Aorta (tissue), 5 donors: ENCODE results near the gene ARMC8. TPM values are rescaled to one million over a fixed set of nuclear protein-coding genes. Genes with fewer than 3 reads are reported as not detected.

Experiments used
- ATAC-seq: fragments of 200-7000 bp; cut with Tn5 transposase; one replicate; pipeline ENCODE4 v1.9.1; 2022; ENCODE audit warnings: moderate library complexity; ENCODE audit not compliant: low FRiP score
- DNase-seq, 2 donors: peaks; one replicate each; pipeline ENCODE4 v3.0.0-alpha.2; 2020
- H3K27ac ChIP-seq, 2 donors: one replicate each; pipeline ENCODE4 v1.5.1; 2013; ENCODE audit warnings: low read length in 2 of 2, mild to moderate bottlenecking in 2 of 2, moderate library complexity in 2 of 2, control low read depth in 1 of 2, inconsistent platforms in 1 of 2, low read depth in 1 of 2
- H3K27me3 ChIP-seq, 2 donors: one replicate each; pipeline ENCODE4 v1.6.1; 2013; ENCODE audit warnings: control low read depth in 1 of 2, low read length in 1 of 2, mild to moderate bottlenecking in 1 of 2, moderate library complexity in 1 of 2; ENCODE audit not compliant: insufficient read depth in 2 of 2, control insufficient read depth in 1 of 2
- H3K36me3 ChIP-seq, 2 donors: one replicate each; pipeline ENCODE4 v1.6.1; 2013; ENCODE audit warnings: control low read depth in 1 of 2, low read length in 1 of 2, mild to moderate bottlenecking in 1 of 2; ENCODE audit not compliant: insufficient read depth in 2 of 2, control insufficient read depth in 1 of 2
- H3K4me1 ChIP-seq, 2 donors: one replicate each; pipeline ENCODE4 v1.6.1; 2013; ENCODE audit warnings: low read length in 2 of 2, control low read depth in 1 of 2, mild to moderate bottlenecking in 1 of 2, moderate library complexity in 1 of 2; ENCODE audit not compliant: insufficient read depth in 2 of 2, control insufficient read depth in 1 of 2
- H3K4me3 ChIP-seq, 2 donors: one replicate each; pipeline ENCODE4 v1.5.1; 2013; ENCODE audit warnings: low read length in 2 of 2, control low read depth in 1 of 2, mild to moderate bottlenecking in 1 of 2
- H3K9me3 ChIP-seq: one replicate; pipeline ENCODE4 v1.6.1; 2013; ENCODE audit warnings: mild to moderate bottlenecking, low read length; ENCODE audit not compliant: control insufficient read depth
- WGBS, 2 donors: extraction: QIAGEN DNeasy Blood & Tissue Kit; methylation state at CpG; one replicate each; pipeline ENCODE4 v1.1.7; 2013; 5-methylcytosine and 5-hydroxymethylcytosine counted together
- intact Hi-C, 2 donors: fragments of 100-400 bp; cut with DNase I; formaldehyde crosslinking; loops; one replicate each; pipeline versions ENCODE4 v1.14.2 to v1.15.0; 2022
- polyA plus RNA-seq, 2 donors: library from polyadenylated mRNA; stranded (reverse); fragments of 200-250 nt; gene quantifications; one replicate each; pipeline ENCODE4 v1.2.3, GENCODE V29; 2013
- total RNA-seq, 2 donors: library from RNA; stranded (reverse); fragmentation: NEBNext Ultra II Directional; extraction: Animal tissue kit (Norgen Biotek cat#: 25700); gene quantifications; one replicate each; pipeline ENCODE4 v1.2.1, GENCODE V29; 2021
- donor health status: healthy with polysubstance abuse.
- donor health status: Bipolar disorder and iron deficiency.
- donor health status: DM: no; HTN: no; CAD: no.
- donor health status: DM: no; HTN: no; CAD: no.
- donor health status: DM: yes; HTN: yes; CAD: no.

Gene ARMC8
- total and polyA plus RNA-seq, 4 donors: 18.2 to 59.7 (median 41.5) TPM

DNA sequence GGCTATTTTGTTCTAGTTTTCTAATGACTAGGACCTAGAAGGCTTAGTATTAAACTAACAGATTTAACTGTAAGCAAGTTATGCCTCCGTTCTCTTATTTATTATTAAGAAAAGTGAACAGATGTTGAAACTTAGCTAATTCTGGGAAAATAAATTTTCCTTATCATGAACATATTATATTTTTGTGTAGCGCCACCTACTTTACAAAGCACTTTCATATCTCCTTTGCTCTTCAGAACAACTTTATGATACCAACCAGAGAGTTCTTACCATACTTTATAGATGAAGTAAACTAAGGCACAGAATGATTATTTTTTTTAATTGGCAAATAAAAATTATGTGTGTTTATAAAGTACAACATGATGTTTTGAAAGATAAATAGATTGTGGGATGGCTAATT is 83.1 kb downstream of the ARMC8 start:
- no peaks in the 10 kb centered on the region for H3K27me3 ChIP-seq
- no peak overlapping the region for H3K4me3 ChIP-seq
- DNase-seq (no peak), ATAC-seq (no peak)
- WGBS, 2 donors: 84 to 91% methylated on average over 2 of the region's 2 CpGs
- H3K9me3 ChIP-seq: no peaks in the 10 kb centered on the region
- no peaks in the 10 kb centered on the region for H3K4me1 ChIP-seq
- H3K27ac ChIP-seq: no peak overlapping the region
- H3K36me3 ChIP-seq: peaks cover 5 to 12% of the 10 kb centered on the region in 2 donors
- intact Hi-C loops: no loop called here

DNA sequence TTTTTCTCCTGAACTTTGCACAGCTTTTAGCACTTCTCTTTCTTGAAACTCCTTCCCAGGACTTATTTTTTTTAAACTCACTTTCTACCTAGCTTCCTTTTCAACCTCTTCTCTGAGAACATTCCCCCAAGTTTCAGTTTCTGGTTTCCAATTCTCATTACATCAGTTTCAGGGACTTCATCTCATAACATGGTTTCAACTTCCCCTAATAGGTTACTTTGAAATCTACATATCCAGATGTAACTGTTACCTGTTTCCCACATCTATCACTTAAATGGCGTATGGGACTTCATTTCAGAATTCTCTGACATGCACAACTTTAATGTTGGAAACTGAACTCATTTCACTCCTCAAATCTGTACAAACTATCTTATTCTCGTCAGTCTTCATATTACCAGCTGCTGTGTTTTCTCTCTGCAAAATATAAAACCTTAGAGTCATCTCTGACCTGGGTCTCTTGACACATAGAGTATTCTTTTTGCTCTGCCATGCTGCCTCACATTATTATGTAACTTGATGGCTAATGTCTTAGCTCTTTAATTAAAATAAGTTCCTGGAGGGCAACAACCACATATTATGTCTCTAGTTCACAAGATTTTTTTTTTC is 84.2 kb downstream of the ARMC8 start:
- Histone ChIP-seq H3K27ac (no peak overlapping the region), H3K27me3 (no peaks in the 10 kb centered on the region), H3K36me3 (peaks cover 5 to 12% of the 10 kb centered on the region in 2 donors), H3K9me3 (no peaks in the 10 kb centered on the region), H3K4me1 (no peaks in the 10 kb centered on the region), H3K4me3 (no peak overlapping the region)
- whole genome bisulfite sequencing, 2 donors: 94% methylated on average over 2 of the region's 2 CpGs
- ATAC-seq (no peak), DNase-seq (no peak)
- intact Hi-C loops: no loop called here

DNA sequence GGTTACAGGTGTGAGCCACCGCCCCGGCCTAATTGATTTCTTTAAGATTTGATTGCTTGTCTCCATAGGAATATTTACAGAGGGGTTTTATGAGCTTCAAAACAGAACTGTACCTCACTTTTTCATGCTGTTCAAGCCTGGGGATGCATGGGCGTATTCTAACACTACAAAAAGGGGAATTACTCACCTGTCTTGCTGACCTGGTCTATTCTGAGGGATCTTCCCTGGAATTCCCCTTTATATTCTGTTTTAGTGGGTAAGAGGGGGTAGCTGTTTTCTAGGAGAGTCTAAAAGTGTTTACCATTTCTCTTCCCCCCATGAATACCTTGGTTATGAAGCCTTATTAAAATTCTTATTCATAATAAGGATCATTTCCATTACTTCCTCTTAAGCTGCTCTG is 94.5 kb downstream of the ARMC8 start:
- intact Hi-C loops: no loop called here
- WGBS, 2 donors: 96 to 98% methylated on average over 3 of the region's 3 CpGs
- H3K9me3 ChIP-seq: no peaks in the 10 kb centered on the region
- no peak overlapping the region for H3K4me3 ChIP-seq
- no peak overlapping the region for H3K27ac ChIP-seq
- H3K4me1 ChIP-seq: no peaks in the 10 kb centered on the region
- peaks cover 2 to 10% of the 10 kb centered on the region in 2 donors for H3K36me3 ChIP-seq
- no peaks in the 10 kb centered on the region for H3K27me3 ChIP-seq
- ATAC-seq: no peak
- DNase-seq: no peak

DNA sequence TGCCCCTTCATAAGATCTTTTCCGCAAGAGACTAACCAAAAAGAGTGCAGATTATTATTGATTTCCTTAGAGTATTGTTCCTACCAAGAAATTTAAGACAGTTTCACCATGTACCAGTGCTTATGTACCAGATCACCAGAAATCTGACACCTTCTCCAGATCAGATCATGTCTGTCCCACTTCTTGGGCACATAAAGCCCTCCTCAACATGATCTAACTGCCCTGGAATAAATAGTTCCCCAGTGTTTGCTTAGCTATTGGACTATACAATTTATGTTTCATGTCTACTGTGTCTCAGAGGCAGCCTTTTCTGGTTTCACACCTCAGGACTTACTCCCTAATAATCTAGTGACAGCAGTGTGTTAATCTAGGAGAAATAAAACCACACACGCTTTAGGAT is 95.7 kb downstream of the ARMC8 start:
- DNase-seq (no peak), ATAC-seq (no peak)
- WGBS, 2 donors: 96 to 97% methylated on average over 2 of the region's 2 CpGs
- Histone ChIP-seq H3K27me3 (no peaks in the 10 kb centered on the region), H3K36me3 (peaks cover 0 to 14% of the 10 kb centered on the region in 2 donors), H3K27ac (no peak overlapping the region), H3K4me3 (no peak overlapping the region), H3K9me3 (no peaks in the 10 kb centered on the region), H3K4me1 (no peaks in the 10 kb centered on the region)
- intact Hi-C loops: no loop called here

DNA sequence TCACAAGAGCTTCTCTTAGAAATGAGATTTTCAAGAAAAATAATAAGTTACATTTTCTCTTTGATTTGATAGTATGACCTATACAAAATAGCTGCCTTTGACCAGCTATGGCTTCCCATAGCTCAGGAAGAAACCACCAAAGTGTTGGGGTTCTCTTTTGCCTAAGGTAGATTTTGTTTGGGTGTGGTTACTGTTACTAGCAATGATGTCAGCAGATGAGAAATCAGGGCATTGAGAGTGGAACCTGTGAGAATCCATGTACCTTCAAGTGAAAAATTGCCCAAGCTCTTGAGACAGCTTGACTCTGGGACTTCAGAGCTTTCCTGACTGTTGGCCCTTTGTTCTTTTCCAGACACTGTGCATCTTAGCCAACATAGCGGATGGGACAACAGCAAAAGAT is 97.0 kb downstream of the ARMC8 start:
- Histone ChIP-seq H3K4me1 (no peaks in the 10 kb centered on the region), H3K4me3 (no peak overlapping the region), H3K27me3 (no peaks in the 10 kb centered on the region), H3K27ac (no peak overlapping the region), H3K36me3 (peaks cover 0 to 15% of the 10 kb centered on the region in 2 donors), H3K9me3 (no peaks in the 10 kb centered on the region)
- WGBS, 2 donors: 99 to 100% methylated on average over 1 of the region's 1 CpG
- no peak for ATAC-seq
- intact Hi-C loops: no loop called here
- DNase-seq: no peak

DNA sequence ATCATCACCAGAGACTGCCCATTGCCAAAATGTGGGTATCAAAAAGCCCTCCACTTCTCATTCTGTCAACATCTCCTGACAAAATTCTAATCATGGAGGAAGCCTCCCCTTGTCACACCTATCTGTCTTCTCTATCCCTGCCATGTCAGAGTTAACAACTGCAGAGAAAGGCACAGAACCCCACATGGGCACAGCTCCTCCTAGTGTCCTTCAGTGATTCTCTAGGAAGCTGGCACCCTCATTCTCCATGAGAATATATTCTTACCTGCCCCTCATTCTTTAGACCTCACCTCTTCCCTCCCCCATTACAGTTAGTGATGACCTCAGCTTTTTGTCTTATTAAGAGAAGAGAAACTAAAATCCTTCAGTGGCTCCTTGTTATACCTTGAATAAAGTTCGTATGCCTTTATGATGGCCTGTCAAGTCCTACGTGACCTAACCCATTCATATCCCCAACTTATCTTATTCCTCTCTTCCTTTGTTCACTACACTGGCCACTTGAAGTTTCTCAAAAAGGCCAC is 97.9 kb downstream of the ARMC8 start:
- H3K4me1 ChIP-seq: no peaks in the 10 kb centered on the region
- no peaks in the 10 kb centered on the region for H3K27me3 ChIP-seq
- H3K36me3 ChIP-seq: peaks cover 0 to 18% of the 10 kb centered on the region in 2 donors
- no peaks in the 10 kb centered on the region for H3K9me3 ChIP-seq
- 90 to 94% methylated on average over 2 of the region's 2 CpGs for WGBS, 2 donors
- H3K4me3 ChIP-seq: no peak overlapping the region
- intact Hi-C loops: no loop called here
- ATAC-seq: no peak
- no peak for DNase-seq
- H3K27ac ChIP-seq: no peak overlapping the region

DNA sequence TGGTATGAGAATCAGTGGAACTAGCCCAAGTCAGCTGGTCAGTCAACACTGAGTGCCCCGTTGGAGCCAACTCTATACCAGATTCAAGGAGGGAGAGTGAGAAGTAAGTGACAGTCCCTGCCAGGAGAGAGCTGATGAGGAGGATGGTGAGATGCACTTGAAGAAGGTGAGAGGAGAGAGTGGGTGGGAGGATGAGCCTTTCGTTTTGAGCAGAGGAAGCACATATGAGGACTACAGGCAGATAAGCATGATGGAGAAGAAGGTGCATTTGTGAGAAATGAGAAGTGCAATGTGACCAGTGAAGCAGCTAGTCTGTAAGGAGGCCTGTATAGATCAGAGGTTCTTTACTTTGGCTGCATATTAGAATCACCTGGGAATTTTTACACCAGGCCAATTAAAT is 102.2 kb downstream of the ARMC8 start:
- WGBS, 2 donors: 85 to 87% methylated on average over 2 of the region's 2 CpGs
- ATAC-seq (no peak), DNase-seq (no peak)
- peaks cover 0 to 22% of the 10 kb centered on the region in 2 donors for H3K36me3 ChIP-seq
- H3K4me1 ChIP-seq: no peaks in the 10 kb centered on the region
- H3K9me3 ChIP-seq: no peaks in the 10 kb centered on the region
- H3K27me3 ChIP-seq: no peaks in the 10 kb centered on the region
- no peak overlapping the region for H3K27ac ChIP-seq
- intact Hi-C loops: no loop called here
- H3K4me3 ChIP-seq: no peak overlapping the region

DNA sequence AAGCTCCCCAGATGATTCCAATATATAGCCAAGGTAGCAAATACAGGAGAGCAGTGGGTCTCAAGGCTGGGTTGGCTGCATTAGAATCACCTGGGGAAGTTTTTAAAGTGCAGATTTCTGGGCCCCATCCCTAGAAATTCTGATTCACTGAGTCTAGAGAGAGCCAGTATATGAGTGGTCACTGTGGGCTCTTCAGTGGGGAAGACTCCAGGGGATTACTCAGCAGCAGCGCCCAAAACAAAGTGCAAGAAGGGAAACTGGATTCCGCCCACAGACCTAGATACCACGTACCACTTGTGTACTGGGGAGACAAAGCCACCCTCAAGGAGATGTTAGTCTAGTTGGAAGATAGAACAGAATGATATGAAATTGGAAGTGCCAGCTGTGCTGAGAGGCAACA is 102.6 kb downstream of the ARMC8 start:
- Histone ChIP-seq H3K36me3 (peaks cover 0 to 22% of the 10 kb centered on the region in 2 donors), H3K27ac (no peak overlapping the region), H3K9me3 (no peaks in the 10 kb centered on the region), H3K4me1 (no peaks in the 10 kb centered on the region), H3K27me3 (no peaks in the 10 kb centered on the region), H3K4me3 (no peak overlapping the region)
- DNase-seq (no peak), ATAC-seq (no peak)
- intact Hi-C loops: no loop called here
- 96 to 97% methylated on average over 3 of the region's 3 CpGs for WGBS, 2 donors

DNA sequence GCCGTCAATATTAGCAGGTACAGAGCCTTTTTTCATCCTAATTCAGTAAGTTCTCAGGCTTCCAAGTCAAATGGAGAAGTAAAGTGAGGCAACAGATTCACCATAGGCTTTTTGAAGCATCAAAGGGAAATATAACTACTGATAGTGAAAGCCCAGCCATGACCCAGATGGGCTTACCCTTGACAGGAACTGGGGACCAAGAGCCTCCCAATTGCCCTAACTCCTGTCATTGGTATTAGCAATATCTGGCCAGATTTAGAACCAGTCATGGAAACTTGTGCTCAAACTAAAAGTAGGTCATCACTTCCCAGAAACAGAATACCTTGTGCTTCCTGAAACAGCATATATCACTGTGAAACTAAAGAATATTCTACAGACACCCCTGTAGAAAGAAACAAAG is 109.5 kb downstream of the ARMC8 start:
- Histone ChIP-seq H3K4me1 (no peaks in the 10 kb centered on the region), H3K27me3 (no peaks in the 10 kb centered on the region), H3K36me3 (peaks cover 2 to 3% of the 10 kb centered on the region in 2 donors), H3K4me3 (no peak overlapping the region), H3K9me3 (no peaks in the 10 kb centered on the region), H3K27ac (no peak overlapping the region)
- intact Hi-C loops: no loop called here
- ATAC-seq (no peak), DNase-seq (no peak)
- 90 to 97% methylated on average over 1 of the region's 1 CpG for WGBS, 2 donors
